Lung (tissue), 12 donors: Measurements from ENCODE around the gene TREM1. TPM values are rescaled to one million over a fixed set of nuclear protein-coding genes. Genes with fewer than 3 reads are reported as not detected.
A peak's percentile ranks its signal among the peaks of the same experiment; 100 is the strongest.

Experiments used
- ATAC-seq: fragments of 200-7000 bp; cut with Tn5 transposase; one replicate; pipeline ENCODE4 v1.9.1; 2020; ENCODE audit warnings: moderate number of reproducible peaks; ENCODE audit not compliant: insufficient read depth, low FRiP score
- DNase-seq, 3 donors: peaks; one replicate each; pipeline ENCODE4 v3.0.0-alpha.2; 2013 to 2017
- H3K27ac ChIP-seq, 2 donors: one replicate each; pipeline ENCODE4 v1.5.1; 2013; ENCODE audit warnings: mild to moderate bottlenecking in 2 of 2, moderate library complexity in 2 of 2, control low read depth in 1 of 2, inconsistent platforms in 1 of 2, low read depth in 1 of 2, low read length in 1 of 2
- H3K27me3 ChIP-seq, 3 donors: one replicate each; pipeline ENCODE4 v1.5.1; 2013; ENCODE audit warnings: low read length in 2 of 3; ENCODE audit not compliant: control insufficient read depth in 3 of 3, insufficient read depth in 3 of 3
- H3K36me3 ChIP-seq, 4 donors: one replicate each; pipeline ENCODE4 v1.5.1; 2013; ENCODE audit warnings: low read length in 4 of 4, mild to moderate bottlenecking in 1 of 4, moderate library complexity in 1 of 4; ENCODE audit not compliant: control insufficient read depth in 4 of 4, insufficient read depth in 4 of 4
- H3K4me1 ChIP-seq, 5 donors: one replicate each; pipeline ENCODE4 v1.5.1; 2013; ENCODE audit warnings: low read length in 5 of 5, mild to moderate bottlenecking in 2 of 5, moderate library complexity in 1 of 5; ENCODE audit not compliant: control insufficient read depth in 5 of 5, insufficient read depth in 5 of 5
- H3K4me3 ChIP-seq: one replicate; pipeline ENCODE4 v1.5.1; 2013; ENCODE audit warnings: mild to moderate bottlenecking, control low read depth, moderate library complexity
- H3K9ac ChIP-seq, 2 donors: one replicate each; pipeline ENCODE4 v1.5.1; 2013; ENCODE audit warnings: low read length in 2 of 2, control low read depth in 1 of 2; ENCODE audit not compliant: insufficient read depth in 1 of 2
- H3K9me3 ChIP-seq, 4 donors: one replicate each; pipeline ENCODE4 v1.5.1; 2013; ENCODE audit warnings: low read length in 3 of 4, mild to moderate bottlenecking in 1 of 4, moderate library complexity in 1 of 4; ENCODE audit not compliant: control insufficient read depth in 4 of 4, insufficient read depth in 3 of 4
- WGBS, 2 donors: extraction: QIAGEN DNeasy Blood & Tissue Kit; methylation state at CpG; one replicate each; pipeline ENCODE4 v1.1.7; 2013; 5-methylcytosine and 5-hydroxymethylcytosine counted together
- polyA plus RNA-seq, 2 donors: library from polyadenylated mRNA; stranded (reverse); fragments of 200-250 nt; gene quantifications; one replicate each; pipeline ENCODE4 v1.2.1, GENCODE V29; 2013
- total RNA-seq, 2 donors: library from RNA; depleted of rRNA in 1 of 2; stranded (reverse); fragments of >200 nt in 1 of 2; gene quantifications; one replicate each; pipeline ENCODE4 v1.2.1, GENCODE V29; 2014 to 2021
- TF ChIP-seq, protein P1 (sequence below): IDR thresholded peaks from 2 replicates; pipeline ENCODE4 v1.5.1; 2012; ENCODE audit warnings: mild to moderate bottlenecking; ENCODE audit errors: control extremely low read depth, extremely low read depth
- donor health status: control.
- donor health status: control.
- donor health status: Bipolar disorder and iron deficiency.
- donor health status: healthy.
- donor health status: DM: yes; HTN: yes; CAD: no.

Gene TREM1
- total and polyA plus RNA-seq, 4 donors: 17.4 to 112 (median 82.6) TPM

DNA sequence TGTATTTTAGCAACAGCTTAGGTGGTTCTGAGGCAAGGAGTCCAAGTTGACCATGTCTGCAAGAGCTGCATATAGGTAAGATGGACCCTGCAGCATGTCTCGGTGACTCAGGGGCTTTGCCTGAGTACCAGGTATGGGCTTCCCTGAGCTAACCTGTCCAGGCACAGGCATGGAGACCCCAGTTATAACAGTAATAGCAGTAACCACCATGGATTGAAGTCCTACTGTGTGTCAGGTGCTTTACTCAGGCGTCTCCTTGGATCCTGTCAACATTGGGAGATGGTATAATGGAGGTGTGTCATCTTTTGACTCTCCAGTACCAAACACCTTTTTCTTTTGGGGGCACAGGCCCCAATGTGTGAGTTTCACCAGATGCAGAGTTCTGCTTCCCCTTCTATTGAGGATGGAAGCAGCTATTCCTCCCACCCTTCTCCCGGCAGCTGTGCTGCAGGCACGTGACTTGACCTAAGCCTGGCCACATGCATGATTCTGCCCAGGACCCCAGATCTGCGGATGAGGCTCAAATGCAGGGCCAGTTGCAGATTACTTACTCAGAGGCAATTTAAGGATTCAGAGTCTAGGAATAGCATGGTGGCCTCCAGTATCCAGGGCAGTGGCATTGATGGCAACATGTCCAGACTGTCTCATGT lies 13.8 kb downstream of the TREM1 start:
- Histone ChIP-seq H3K4me3 (no peak overlapping the region), H3K4me1 (no peaks in the 10 kb centered on the region), H3K27me3 (peaks cover 0 to 7% (median 3%) of the 10 kb centered on the region in 3 donors), H3K9ac (no peak overlapping the region), H3K36me3 (no peaks in the 10 kb centered on the region), H3K27ac (peak overlapping the region in 1 of 2 donors; percentile 15), H3K9me3 (no peaks in the 10 kb centered on the region)
- no peak for ATAC-seq
- WGBS, 2 donors: 83 to 90% methylated on average over 5 of the region's 5 CpGs
- no peak for DNase-seq
- TF ChIP-seq, protein P1, sequence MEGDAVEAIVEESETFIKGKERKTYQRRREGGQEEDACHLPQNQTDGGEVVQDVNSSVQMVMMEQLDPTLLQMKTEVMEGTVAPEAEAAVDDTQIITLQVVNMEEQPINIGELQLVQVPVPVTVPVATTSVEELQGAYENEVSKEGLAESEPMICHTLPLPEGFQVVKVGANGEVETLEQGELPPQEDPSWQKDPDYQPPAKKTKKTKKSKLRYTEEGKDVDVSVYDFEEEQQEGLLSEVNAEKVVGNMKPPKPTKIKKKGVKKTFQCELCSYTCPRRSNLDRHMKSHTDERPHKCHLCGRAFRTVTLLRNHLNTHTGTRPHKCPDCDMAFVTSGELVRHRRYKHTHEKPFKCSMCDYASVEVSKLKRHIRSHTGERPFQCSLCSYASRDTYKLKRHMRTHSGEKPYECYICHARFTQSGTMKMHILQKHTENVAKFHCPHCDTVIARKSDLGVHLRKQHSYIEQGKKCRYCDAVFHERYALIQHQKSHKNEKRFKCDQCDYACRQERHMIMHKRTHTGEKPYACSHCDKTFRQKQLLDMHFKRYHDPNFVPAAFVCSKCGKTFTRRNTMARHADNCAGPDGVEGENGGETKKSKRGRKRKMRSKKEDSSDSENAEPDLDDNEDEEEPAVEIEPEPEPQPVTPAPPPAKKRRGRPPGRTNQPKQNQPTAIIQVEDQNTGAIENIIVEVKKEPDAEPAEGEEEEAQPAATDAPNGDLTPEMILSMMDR: no peak

DNA sequence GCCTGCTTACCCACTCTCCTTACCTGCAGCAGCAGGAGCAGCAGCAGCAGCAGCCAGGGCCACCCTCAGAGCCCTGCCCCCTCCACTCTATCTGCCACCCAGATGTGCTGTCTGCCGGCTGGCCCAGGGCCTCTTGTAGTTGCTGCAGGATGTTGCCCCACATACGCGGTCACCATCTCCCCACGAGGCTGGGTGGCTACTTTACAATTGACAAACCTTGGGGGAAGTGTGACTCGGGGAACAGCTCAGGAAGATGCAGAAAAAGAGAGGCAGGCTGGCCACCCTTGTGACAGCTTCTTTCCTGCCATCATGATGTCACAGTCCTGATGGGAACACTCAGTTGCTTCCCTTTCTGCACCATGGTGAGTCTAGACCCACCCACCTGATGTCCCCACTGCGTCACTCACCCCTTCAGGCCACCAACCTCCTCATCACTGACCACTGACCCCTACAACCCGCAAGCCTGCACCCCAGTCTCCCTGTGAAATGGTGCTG lies 14.5 kb downstream of the TREM1 start:
- Histone ChIP-seq H3K9ac (no peak overlapping the region), H3K4me3 (no peak overlapping the region), H3K27ac (peak overlapping the region in 1 of 2 donors; percentile 44), H3K27me3 (peaks cover 0 to 7% (median 3%) of the 10 kb centered on the region in 3 donors), H3K9me3 (no peaks in the 10 kb centered on the region), H3K4me1 (no peaks in the 10 kb centered on the region), H3K36me3 (no peaks in the 10 kb centered on the region)
- WGBS, 2 donors: 33 to 47% methylated on average over 7 of the region's 7 CpGs
- TF ChIP-seq, protein P1: no peak
- ATAC-seq (peak; percentile 49), DNase-seq (peak in 1 of 3 donors; percentile 16)

DNA sequence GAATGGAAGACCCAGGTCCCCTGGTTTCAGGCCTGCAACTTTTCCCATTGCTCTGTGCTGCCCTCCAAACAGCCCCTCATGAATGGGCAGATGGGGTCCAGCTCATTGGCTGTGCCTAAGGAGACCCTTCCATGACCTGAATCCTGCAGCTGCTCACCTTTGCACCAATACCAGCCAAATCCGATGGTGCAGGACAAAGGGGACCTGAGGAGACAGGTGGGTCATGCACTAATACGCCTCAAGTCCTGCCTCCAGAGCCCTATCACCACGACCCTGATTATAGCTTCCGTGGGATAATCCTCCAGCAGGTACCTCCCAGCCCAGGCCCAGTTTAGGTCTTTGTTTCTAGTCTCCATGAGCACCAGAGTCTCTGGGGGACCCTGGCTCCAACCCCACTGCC lies 16.8 kb downstream of the TREM1 start:
- Histone ChIP-seq H3K9ac (no peak overlapping the region), H3K27me3 (no peaks in the 10 kb centered on the region), H3K9me3 (no peaks in the 10 kb centered on the region), H3K27ac (no peak overlapping the region), H3K36me3 (no peaks in the 10 kb centered on the region), H3K4me3 (no peak overlapping the region), H3K4me1 (no peaks in the 10 kb centered on the region)
- ATAC-seq (no peak), DNase-seq (no peak)
- TF ChIP-seq, protein P1: no peak
- WGBS, 2 donors: 89 to 93% methylated on average over 4 of the region's 4 CpGs
